22Rv1 (cell line): ENCODE results near the gene URAD.
"Not testable (repeated sequence)": the region's sequence is repeated elsewhere in the genome, so short reads cannot be mapped to it uniquely, and the experiment has no call there.

Experiments
- H3K27ac ChIP-seq: fragments of 450-650 bp; 2 replicates; pipeline ENCODE4 v1.5.1; 2017
- CTCF ChIP-seq: fragments of 450-650 bp; IDR thresholded peaks from 2 replicates; pipeline ENCODE4 v1.5.1; 2017; ENCODE audit warnings: mild to moderate bottlenecking
- ZFX ChIP-seq: fragments of 450-650 bp; IDR thresholded peaks from 2 replicates; pipeline ENCODE4 v1.6.1; 2017; ENCODE audit warnings: antibody characterized with exemption, borderline replicate concordance

Gene URAD

GRCh38 chr13:27988520-27988919, at the start of gene URAD:
TSS of gene URAD (minus strand) at chr13:27988693. CDS start at chr13:27988637, 56 bp downstream.
- H3K27ac ChIP-seq, result no peak within 1 kb of the TSS
- no peak for TF ChIP-seq ZFX
- TF ChIP-seq CTCF, result no peak

GRCh38 chr13:28037399-28037798, 48.9 kb upstream of the URAD start:
- H3K27ac ChIP-seq, result no peak overlapping the region
- no peak for TF ChIP-seq CTCF
- no peak for TF ChIP-seq ZFX

GRCh38 chr13:28035146-28035782, 46.8 kb upstream of the URAD start:
- no peak for TF ChIP-seq ZFX
- no peak for TF ChIP-seq CTCF
- H3K27ac ChIP-seq, result no peak overlapping the region

GRCh38 chr13:28033894-28034655, 45.6 kb upstream of the URAD start:
- H3K27ac ChIP-seq, result no peak overlapping the region
- TF ChIP-seq CTCF (no peak), ZFX (no peak)

- not testable (repeated sequence) for H3K27ac ChIP-seq
Observed at GRCh38 chr13:28032438-28032837, 43.9 kb upstream of the URAD start.

GRCh38 chr13:28031896-28032288, 43.4 kb upstream of the URAD start:
- H3K27ac ChIP-seq, result no peak overlapping the region
- TF ChIP-seq CTCF (no peak), ZFX (no peak)

- H3K27ac ChIP-seq, result no peak overlapping the region
- no peak for TF ChIP-seq CTCF
- no peak for TF ChIP-seq ZFX
Observed at GRCh38 chr13:28031220-28031895, 42.9 kb upstream of the URAD start.
